Osteoblast (primary cell): ENCODE data around the gene FGD1. TPM values are rescaled to one million over a fixed set of nuclear protein-coding genes. Genes with fewer than 3 reads are reported as not detected.

Experiments used
- DNase-seq: peaks from one replicate; pipeline ENCODE4 v3.0.0; 2011; ENCODE audit warnings: low spot score, mixed read lengths; ENCODE audit not compliant: insufficient read length; ENCODE audit errors: missing footprints
- H2AFZ ChIP-seq: 2 replicates; pipeline ENCODE4 v1.6.0; 2011; ENCODE audit warnings: mild to moderate bottlenecking, low read length
- H3K27ac ChIP-seq: 2 replicates; pipeline ENCODE4 v1.5.1; 2011; ENCODE audit warnings: mild to moderate bottlenecking, low read depth, low read length, moderate library complexity
- H3K27me3 ChIP-seq: 2 replicates; pipeline ENCODE4 v1.6.0; 2012; ENCODE audit warnings: mild to moderate bottlenecking, control low read depth, inconsistent platforms, low read length, moderate library complexity; ENCODE audit not compliant: insufficient read depth
- H3K36me3 ChIP-seq: 2 replicates; pipeline ENCODE4 v1.5.1; 2011; ENCODE audit warnings: mild to moderate bottlenecking, low read length, control low read depth, moderate library complexity; ENCODE audit not compliant: insufficient read depth
- H3K4me1 ChIP-seq: 2 replicates; pipeline ENCODE4 v1.5.1; 2011; ENCODE audit warnings: mild to moderate bottlenecking, low read length, control low read depth, moderate library complexity; ENCODE audit not compliant: insufficient read depth
- H3K4me2 ChIP-seq: 2 replicates; pipeline ENCODE4 v1.6.0; 2011; ENCODE audit warnings: mild to moderate bottlenecking, low read length; ENCODE audit not compliant: insufficient read depth
- H3K4me3 ChIP-seq: fragments of 200-600 bp; sonication (generic); 3 replicates; pipeline ENCODE4 v1.5.1; 2012; ENCODE audit warnings: mild to moderate bottlenecking, low read length, inconsistent platforms; ENCODE audit not compliant: insufficient read depth
- H3K79me2 ChIP-seq: 2 replicates; pipeline ENCODE4 v1.6.0; 2012; ENCODE audit warnings: mild to moderate bottlenecking, low read length, control low read depth, inconsistent platforms; ENCODE audit not compliant: insufficient read depth
- H3K9me3 ChIP-seq: 2 replicates; pipeline ENCODE4 v1.5.1; 2011; ENCODE audit warnings: low read depth, low read length, control low read depth
- H4K20me1 ChIP-seq: 2 replicates; pipeline ENCODE4 v1.6.0; 2012; ENCODE audit warnings: mild to moderate bottlenecking, low read length, control low read depth; ENCODE audit not compliant: insufficient read depth
- total RNA-seq: library from RNA; depleted of rRNA; stranded (reverse); fragments of >200 nt; gene quantifications from 2 replicates; pipeline ENCODE4 v1.2.3, GENCODE V29; 2012
- TF ChIP-seq, protein P1 (sequence below): IDR thresholded peaks from 2 replicates; pipeline ENCODE4 v1.5.1; 2011; ENCODE audit warnings: mild to moderate bottlenecking, low read depth, low read length, moderate library complexity; ENCODE audit errors: extremely low read depth

The FGD1 gene
- total RNA-seq, 1 donor, result 8.7 TPM

DNA sequence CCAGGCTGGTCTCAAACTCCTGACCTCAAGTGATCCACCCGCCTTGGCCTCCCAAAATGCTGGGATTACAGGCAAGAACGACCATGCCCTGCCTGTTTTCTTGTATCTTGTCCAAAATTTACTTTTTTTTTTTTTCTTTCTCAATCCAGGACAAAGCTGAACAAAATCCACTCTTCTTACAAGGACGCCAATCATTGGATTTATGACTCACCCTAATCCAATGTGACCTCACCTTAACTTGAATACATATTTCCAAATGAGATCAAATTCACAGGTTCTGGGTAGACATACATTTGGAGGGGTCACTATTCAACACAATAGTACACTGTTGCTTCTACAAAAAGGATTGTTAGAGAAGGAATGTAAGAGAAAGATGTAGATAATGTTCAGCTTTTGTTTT lies 73.9 kb downstream of the FGD1 start:
- H3K27ac ChIP-seq, result no peak overlapping the region
- no peaks in the 10 kb centered on the region for H3K9me3 ChIP-seq
- no peak overlapping the region for H3K4me2 ChIP-seq
- H2AFZ ChIP-seq, result no peak overlapping the region
- TF ChIP-seq, protein P1, sequence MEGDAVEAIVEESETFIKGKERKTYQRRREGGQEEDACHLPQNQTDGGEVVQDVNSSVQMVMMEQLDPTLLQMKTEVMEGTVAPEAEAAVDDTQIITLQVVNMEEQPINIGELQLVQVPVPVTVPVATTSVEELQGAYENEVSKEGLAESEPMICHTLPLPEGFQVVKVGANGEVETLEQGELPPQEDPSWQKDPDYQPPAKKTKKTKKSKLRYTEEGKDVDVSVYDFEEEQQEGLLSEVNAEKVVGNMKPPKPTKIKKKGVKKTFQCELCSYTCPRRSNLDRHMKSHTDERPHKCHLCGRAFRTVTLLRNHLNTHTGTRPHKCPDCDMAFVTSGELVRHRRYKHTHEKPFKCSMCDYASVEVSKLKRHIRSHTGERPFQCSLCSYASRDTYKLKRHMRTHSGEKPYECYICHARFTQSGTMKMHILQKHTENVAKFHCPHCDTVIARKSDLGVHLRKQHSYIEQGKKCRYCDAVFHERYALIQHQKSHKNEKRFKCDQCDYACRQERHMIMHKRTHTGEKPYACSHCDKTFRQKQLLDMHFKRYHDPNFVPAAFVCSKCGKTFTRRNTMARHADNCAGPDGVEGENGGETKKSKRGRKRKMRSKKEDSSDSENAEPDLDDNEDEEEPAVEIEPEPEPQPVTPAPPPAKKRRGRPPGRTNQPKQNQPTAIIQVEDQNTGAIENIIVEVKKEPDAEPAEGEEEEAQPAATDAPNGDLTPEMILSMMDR, result no peak
- no peaks in the 10 kb centered on the region for H3K27me3 ChIP-seq
- no peaks in the 10 kb centered on the region for H3K36me3 ChIP-seq
- H3K4me3 ChIP-seq, result no peak overlapping the region
- no peaks in the 10 kb centered on the region for H3K4me1 ChIP-seq
- no peaks in the 10 kb centered on the region for H4K20me1 ChIP-seq
- no peaks in the 10 kb centered on the region for H3K79me2 ChIP-seq
- peak; percentile 48 for DNase-seq

DNA sequence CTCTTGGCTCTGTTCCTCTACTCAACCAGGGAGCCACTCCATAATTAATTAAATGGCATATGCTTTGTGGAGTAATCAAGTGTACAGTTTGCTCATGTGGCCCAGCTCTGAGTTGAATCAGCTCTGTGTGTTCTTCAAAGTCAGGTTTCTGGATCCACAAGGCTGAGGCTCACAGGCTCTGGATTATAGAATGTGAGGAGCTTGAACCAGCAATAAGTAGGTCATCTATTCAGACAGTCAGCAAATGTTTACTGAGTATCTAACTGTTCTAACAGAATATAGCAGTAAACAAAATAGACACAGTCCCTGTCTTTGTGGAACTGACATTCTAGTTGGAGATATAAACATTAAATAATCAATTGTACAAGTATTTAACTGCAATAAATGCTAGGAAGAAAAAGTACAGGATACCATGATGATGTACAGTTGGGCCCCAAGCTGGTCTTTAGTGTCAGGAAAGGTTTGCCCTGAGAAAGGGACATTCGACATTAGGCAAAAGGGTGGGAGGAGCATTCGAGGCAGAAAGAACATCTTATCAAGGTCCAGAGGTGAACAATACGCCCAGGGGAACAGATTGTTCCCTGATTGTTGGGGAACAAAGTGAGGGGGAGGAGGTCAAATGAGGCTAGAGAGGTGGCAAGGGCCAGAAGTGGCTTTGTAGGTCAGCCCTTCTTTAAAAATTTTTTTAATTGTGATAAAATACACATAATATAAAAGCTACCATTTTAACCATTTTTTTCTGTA lies 76.3 kb downstream of the FGD1 start:
- Histone ChIP-seq H3K4me2 (no peak overlapping the region), H2AFZ (no peak overlapping the region), H4K20me1 (no peaks in the 10 kb centered on the region), H3K36me3 (no peaks in the 10 kb centered on the region), H3K9me3 (no peaks in the 10 kb centered on the region), H3K4me3 (no peak overlapping the region), H3K79me2 (no peaks in the 10 kb centered on the region), H3K27ac (no peak overlapping the region), H3K4me1 (no peaks in the 10 kb centered on the region), H3K27me3 (no peaks in the 10 kb centered on the region)
- no peak for DNase-seq
- TF ChIP-seq, protein P1, result no peak

DNA sequence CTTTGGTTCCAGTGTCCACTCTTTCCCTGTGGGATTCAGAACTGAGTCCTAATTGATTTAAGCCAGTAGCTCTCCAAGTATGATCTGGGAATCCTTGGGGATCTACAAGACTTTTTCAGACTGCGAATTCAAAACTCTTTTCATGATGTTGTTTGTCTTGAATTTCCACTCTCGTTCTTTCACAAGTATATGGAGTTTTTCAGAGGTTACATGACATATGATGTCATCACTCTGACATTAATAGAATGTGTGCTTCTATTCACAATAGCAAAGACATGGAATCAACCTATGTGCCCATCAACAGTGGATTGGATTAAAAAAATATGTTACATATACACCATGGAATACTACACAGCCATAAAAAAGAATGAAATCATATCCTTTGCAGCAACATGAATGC lies 79.1 kb downstream of the FGD1 start:
- Histone ChIP-seq H3K4me2 (no peak overlapping the region), H3K9me3 (no peaks in the 10 kb centered on the region), H3K36me3 (no peaks in the 10 kb centered on the region), H3K27ac (no peak overlapping the region), H3K4me3 (no peak overlapping the region), H3K27me3 (no peaks in the 10 kb centered on the region), H3K4me1 (no peaks in the 10 kb centered on the region), H4K20me1 (no peaks in the 10 kb centered on the region), H3K79me2 (no peaks in the 10 kb centered on the region), H2AFZ (no peak overlapping the region)
- DNase-seq, result no peak
- TF ChIP-seq, protein P1, result no peak

DNA sequence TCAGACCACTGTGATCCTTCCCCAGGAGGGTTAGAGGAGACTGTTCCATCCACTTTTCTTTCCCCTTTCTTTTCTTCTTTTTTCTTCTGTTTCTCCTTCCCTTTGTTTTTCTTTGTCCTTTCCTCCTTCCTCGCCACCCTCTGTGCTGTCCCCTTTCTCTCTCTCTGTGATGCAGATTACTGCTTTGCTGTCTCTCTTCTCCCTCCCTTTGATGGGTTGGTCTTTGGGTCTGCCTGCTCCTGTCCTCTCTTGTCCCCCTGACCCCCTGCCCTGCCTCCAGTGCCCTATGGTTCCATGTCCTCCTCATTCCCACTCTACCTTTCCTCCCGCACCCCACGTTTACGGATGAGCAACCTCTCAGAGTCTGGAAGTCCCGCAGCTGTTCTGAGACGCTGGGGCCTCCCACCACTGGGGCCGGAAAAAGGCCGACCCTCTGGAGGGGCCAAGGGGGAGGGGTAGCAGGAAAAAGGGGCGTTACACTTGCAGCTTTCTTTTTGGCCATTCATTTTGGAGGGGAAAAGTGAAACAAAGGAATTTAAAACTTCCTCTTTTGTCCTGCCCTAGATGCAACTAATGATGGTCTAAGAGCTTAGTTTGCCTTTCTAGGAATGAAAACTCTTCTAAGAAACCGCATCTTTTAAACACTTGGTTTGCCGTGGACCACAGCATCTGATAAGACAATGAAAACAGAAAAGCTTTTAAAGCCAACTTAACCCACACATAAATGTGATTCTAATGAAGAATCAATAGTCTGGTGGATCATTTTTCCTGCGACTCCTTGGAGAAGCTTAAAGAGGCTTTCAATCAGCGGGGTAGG lies 80.3 kb downstream of the FGD1 start:
- H3K27me3 ChIP-seq, result no peaks in the 10 kb centered on the region
- no peaks in the 10 kb centered on the region for H3K9me3 ChIP-seq
- H3K4me2 ChIP-seq, result no peak overlapping the region
- no peak overlapping the region for H2AFZ ChIP-seq
- no peak overlapping the region for H3K27ac ChIP-seq
- TF ChIP-seq, protein P1, result no peak
- no peaks in the 10 kb centered on the region for H3K79me2 ChIP-seq
- no peaks in the 10 kb centered on the region for H3K36me3 ChIP-seq
- H3K4me1 ChIP-seq, result no peaks in the 10 kb centered on the region
- no peak overlapping the region for H3K4me3 ChIP-seq
- H4K20me1 ChIP-seq, result no peaks in the 10 kb centered on the region
- DNase-seq, result no peak
